ENCODE data around the gene TNXB.

- TF ChIP-seq POLR2A (IDR thresholded peaks at IDR 0.05; ENCODE audit: low read depth, low read length), result no peak
- TF ChIP-seq POLR2AphosphoS5 (IDR thresholded peaks at IDR 0.05; ENCODE audit: low read depth, low read length), result no peak
- no peak for TF ChIP-seq TAF1 (IDR thresholded peaks at IDR 0.05; ENCODE audit: low read depth, low read length)
- no peak for TF ChIP-seq SPI1 (IDR thresholded peaks at IDR 0.05; ENCODE audit: low read depth, low read length)
- no peak for TF ChIP-seq PAX5 (IDR thresholded peaks at IDR 0.05; ENCODE audit: insufficient read depth, low read length, severe bottlenecking)
- no peak for TF ChIP-seq POU2F2 (IDR thresholded peaks at IDR 0.05; ENCODE audit: low read depth, low read length)
Measured at GRCh38 chr6:32047855-32048766, 61.0 kb downstream of the TNXB start.

Data from GM12891 (cell line).